ENCODE results near the gene INPP5E.

INPP5E gene

GRCh38 chr9:136403915-136404800, 35.5 kb downstream of the INPP5E start:
- DNase-seq: no peak

DNA sequence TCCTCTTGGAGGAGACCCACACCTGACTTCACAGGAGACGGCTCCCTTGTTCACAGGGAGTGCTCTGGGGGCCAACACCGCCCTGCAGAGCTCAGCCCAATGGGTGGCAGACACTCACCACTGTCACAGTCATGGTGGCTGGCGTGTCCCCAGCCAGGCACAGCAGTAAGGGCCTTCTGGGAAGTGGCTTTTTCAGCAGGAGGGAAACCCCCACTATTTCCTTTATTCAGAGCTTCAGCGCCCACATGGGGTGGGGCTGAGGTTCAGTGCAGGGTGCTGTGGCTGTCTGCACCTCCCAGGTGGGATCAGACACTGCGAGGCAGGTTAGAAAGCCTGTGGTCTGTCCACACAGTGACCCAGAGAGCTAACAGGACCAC, 36.1 kb downstream of the INPP5E start:
- no peak for DNase-seq

GRCh38 chr9:136402067-136402466, 37.6 kb downstream of the INPP5E start:
- DNase-seq: no peak

DNA sequence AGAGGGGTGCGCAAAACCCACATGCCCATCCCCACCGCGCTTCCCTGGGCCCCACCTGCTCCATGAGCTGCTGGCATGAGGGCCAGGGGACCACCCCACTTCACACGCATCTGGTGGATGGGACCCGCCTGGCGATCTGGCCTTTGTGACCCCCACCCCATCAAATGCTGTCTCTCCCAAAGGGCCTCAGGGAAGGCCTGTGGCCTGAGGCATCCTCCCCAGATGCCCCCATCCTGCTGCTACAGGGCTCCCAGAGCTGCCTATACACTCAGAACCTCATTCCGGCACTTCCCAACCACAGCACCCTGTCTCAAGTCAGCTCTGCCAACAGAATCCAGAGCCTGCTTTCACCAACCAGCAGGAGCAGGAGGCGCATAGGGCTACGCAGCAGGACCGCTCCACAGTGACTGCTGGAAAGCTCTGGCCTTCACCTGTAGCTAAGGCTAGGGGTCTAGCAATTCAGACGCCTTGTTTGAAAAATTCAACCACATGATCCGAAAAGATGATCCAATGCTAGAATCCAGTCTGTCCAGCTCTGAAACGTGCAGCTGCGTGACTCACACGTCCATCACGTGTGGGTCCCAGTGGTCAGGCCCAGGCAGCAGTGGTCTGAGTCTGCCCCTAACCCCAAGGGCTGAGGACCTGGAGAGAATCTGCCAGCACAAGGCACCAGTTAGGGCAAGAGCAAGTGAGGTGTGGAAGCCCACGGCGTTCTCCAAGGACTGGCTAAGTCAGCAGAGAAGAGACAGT, 38.3 kb downstream of the INPP5E start:
- no peak for DNase-seq

GRCh38 chr9:136400038-136400834, 39.4 kb downstream of the INPP5E start, which contains the start of gene SNAPC4:
SNAPC4 (minus strand) TSS chr9:136400170; CDS start chr9:136398428, 1,742 bp downstream.
- peak; percentile 90 to 92 for DNase-seq

DNA sequence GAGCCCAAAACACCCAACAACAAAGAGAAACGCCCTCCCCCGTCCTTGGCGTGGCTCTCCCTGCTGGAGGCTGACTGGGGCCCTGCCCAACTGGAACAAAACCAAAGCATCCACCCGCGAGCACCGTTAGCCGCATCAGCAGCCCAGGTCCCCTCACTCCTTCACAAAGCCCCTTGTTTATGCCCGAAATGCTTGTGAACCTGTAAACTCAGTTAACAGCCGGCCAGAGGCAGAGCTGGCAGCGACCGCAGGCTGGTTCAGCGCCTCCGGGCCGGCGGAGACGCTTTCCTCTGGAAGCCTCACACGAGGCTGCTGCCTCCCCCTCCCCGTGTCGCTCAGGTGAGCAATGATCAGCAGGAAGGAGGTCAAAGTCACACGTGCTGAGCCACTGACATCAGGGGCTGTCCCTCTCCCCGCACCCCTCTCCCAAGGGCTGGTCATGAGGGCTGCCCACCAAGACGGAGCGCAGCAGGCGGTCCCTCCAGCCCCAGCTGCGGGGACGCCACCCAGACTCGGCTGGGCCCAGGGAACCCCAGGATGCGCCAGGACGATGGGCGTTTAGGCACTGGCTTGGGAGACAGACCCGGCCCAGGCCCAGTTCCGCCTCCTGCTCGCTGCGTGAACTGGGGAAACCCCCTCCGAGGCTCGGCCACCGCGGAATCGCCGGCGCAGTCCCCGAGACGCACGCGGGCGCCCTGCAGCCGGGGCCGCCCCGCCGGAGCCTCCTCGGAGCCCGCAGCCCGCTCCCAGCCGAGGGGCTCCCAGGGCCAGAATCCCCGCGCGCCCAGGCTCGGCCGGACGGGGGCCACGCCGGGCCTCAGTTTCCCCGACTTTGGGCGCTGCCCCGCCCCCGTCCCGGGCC, 40.2 kb downstream of the INPP5E start:
- DNase-seq: peak in 1 of 2 donors; percentile 17

DNA sequence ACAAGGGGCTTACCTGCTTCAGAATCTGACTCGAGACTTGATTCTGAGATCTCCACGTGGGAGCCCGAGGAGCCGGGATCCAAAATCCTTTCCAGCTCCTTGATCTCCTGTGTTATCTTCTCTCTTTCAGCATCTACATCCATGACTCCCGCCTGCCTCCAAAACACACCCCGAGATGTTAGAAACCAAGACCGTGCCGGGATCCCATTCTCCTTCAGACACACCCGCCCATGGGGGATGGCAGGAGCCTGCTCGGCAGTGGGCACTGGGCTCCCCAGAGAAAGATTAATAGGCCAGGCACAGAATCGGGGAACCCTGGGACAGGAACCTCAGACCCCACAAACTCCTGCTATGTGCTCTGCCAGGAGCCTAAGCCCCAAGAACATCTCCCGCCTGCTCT, 41.4 kb downstream of the INPP5E start:
- DNase-seq: no peak

DNA sequence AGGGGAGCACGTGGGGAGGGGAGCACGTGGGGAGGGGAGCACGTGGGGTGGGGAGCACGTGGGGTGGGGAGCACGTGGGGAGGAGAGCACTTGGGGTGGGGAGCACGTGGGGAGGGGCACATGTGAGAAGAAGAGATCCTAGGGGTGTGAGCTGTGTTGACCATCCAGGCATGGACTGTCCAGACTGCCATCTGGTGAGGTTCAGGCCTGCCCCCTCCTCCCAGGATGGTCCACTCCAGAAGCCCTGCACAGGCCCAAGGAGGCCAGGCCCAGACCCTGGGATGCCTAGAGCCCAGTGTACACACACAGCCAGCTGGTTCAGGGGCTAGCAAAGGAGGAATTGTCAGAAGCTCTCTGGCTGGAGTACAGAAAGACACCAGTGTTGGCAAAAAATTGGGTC, 42.0 kb downstream of the INPP5E start:
- no peak for DNase-seq

DNA sequence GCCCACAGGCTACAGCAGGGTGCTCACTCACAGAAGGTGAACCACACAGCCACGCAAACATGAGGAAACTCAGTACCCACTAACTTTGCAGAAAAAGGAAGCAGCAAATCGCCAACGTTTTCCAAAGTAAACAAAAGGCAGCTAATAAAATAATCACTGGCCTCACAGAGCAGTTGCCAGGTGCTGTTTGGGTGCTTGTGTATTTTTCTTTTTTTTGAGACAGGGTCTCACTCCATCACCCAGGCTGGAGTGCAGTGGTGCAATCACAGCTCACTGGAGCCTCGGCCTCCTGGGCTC, 43.5 kb downstream of the INPP5E start:
- no peak for DNase-seq

GRCh38 chr9:136395345-136396218, 44.1 kb downstream of the INPP5E start:
- no peak for DNase-seq

DNA sequence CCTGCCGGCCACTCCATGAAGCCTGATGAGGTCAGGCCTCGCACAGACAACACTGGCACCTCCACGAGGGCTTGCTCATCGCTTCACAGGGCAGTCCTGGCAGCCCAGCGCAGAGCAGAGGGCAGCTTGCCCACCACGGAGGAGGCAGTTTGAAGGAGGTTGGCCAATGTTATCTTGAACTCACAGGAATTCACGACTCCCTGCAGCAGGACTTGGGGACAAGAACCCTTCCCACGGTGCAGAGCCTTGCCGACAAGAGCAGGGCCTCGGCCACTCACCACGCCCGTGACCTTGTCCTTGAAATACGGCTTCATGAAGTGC, 44.7 kb downstream of the INPP5E start:
- no peak for DNase-seq

DNA sequence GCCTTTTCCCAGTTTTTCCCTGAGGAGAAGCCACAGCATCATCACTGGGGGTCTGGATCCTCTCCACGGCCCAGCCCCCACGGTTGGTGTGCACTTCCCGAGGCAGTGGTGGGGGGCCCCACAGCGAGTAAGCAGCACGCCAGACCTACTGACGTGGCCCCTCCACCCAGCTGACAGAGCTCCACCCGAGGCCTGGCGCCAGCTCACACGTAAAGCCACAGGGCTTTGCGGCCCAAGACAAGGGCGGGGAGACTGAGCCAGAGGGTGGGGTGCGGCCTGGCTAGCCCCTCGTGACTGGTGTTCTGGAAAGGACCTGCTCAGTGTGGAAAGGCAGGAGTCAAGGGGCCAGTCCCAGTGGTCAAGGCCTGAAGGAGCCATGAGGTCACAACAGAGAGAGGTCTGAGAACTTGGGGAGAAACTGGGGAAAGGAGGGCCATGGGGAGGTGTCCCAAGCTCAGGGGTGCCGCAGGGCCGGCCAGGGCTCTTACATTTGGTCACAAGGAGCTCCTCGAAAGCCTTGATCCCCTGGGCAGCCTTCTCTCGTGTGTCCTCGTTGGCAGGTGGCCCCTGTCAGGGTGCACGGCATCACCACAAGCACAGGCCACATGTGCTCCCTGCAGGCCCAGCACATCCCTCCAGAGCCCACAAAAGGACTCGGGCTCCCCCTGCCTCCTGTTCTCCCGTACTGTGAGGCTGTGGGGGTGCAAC, 45.2 kb downstream of the INPP5E start:
- no peak for DNase-seq

- DNase-seq: no peak
Measured at GRCh38 chr9:136393531-136393930, 46.1 kb downstream of the INPP5E start.

DNA sequence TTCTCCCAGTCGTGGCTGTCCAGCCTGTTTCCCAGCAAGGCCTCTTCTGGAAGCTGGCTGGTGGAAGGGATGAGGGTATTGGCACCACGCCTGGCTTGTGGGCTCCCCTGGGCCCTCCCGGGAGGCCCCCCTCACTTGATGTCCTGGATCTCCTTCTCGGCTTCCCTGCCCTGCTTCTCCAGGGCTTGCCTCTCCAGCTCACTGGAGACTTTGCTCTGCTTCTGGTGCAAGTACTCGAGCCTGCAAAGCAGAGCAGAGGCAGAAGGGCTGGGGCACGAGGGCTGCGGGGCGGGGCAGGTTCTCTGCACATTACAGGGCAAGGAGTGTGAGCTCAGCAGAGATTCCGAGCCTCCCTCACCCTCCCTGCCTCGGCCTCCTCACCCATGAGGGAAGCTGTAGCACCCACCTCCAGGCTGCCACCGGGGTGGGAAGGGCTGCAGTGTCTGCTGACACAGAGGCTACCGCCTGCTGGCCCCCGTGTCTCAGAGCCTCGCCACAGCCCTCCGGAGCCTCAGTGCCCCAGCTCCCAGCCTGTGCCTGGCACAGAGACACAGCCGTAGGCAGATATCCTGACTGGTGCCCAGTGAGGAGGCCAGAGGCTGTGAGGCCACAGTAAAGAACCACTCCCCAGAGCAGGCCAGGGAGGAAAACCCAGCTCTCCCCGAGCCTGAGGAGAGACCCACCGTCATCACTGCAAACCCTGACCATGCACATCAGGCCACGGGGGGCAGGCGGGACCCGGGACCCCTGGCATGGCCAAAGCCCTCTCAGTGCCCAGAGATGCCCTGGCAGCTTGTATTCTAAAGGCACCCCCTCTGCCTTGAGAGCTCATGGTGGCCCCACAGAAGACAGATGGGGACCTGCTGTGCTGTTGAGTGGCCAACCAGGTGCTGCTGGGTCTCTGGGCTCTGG, 46.9 kb downstream of the INPP5E start:
- DNase-seq: no peak

DNA sequence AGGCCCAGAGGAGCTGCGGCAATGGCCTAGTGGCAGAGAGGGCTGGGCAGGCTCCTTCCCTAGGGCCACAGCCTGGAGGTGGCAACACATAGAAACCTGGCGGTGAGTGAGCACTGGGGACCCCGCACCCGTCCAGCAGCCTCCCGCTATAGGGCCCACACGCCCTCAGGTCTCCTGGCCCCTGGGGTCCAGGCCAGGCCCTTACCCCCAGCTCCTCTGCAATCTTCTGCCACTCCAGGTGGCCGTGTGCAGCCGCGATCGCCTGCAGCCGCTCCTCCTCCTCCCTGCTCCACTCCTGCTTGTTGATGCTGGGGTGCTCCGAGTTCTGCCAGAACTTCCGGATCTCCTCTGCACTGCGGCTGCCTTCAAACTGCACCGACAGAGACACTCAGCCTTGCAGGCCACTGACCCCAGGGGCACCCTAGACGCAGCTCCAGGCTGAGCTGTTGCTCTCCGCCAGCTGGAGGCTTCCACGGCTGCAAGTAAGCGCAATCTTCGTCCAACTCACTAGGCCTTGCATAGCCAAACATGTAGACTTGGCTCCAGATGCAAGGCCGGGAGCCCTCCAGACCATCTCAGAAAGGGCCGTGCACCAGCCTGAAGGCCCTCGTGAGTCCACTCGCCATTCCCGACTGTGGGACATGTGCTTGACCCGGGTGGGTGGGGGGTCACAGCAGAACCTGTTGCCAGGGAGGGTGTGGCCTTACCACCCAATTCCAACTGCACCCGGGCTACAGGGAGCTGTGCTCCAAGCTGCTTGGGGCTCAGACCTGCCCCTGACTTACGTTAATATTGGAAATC, 47.7 kb downstream of the INPP5E start:
- no peak for DNase-seq

- DNase-seq: no peak
Measured at GRCh38 chr9:136389396-136389795, 50.2 kb downstream of the INPP5E start.

DNA sequence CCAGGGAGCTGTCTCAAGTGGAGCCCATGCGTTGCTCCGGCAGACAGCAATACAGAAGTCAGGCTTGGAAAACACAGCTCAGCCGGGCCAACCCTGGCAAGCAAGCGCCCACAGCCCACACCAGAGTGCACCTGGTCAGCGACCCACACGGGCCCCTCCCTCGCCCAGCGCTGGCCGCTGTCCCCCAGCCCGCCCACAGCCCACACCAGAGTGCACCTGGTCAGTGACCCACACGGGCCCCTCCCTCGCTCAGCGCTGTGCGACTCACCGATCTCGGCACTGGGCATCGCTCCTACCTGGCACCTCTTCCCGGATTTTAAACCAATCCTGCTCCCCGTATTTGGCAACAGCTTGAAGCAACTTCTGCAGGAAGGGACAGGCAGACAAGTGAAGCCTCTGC, 52.4 kb downstream of the INPP5E start:
- no peak for DNase-seq

- DNase-seq: peak in 1 of 2 donors; percentile 41
Measured at GRCh38 chr9:136386018-136386417, 53.6 kb downstream of the INPP5E start.

DNA sequence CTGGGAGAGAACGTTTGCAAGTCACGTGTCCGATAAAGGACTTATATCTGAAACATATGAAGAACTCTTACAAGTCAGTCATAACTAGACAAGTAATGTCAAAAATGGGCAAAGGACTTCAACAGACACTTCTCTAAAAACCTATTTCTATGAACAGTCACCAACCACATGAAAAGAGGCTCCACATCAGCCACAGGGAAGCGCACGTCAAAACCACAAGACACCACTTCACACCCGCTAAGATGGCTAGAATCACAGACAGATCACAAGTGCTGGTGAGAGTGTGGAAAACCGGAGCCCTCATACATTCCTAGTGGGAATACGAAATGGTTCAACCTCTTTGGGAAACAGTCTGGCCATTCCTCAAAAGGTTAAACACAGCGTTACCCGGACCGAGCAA, 54.6 kb downstream of the INPP5E start:
- peak in 1 of 2 donors; percentile 27 for DNase-seq
